Measurements from ENCODE around the gene VSIG8.

VSIG8 gene

GRCh38 chr1:159823406-159823805, 39.1 kb downstream of the VSIG8 start:
- DNase-seq (ENCODE audit: low read depth): no peak
- TF ChIP-seq POLR2A (IDR thresholded peaks at IDR 0.05; ENCODE audit: extremely low read depth, insufficient read length) (no peak), MAX (IDR thresholded peaks at IDR 0.05; ENCODE audit: low read depth, low read length) (no peak), MYC (IDR thresholded peaks at IDR 0.05; ENCODE audit: low read depth, low read length) (no peak), CTCF (IDR thresholded peaks at IDR 0.05; ENCODE audit: low read depth, low read length) (no peak)
- no peak overlapping the region for H3K4me3 ChIP-seq (ENCODE audit: low read depth, low read length)

- peak; percentile 42 for DNase-seq (ENCODE audit: low read depth)
- TF ChIP-seq POLR2A (IDR thresholded peaks at IDR 0.05; ENCODE audit: extremely low read depth, insufficient read length) (no peak), CTCF (IDR thresholded peaks at IDR 0.05; ENCODE audit: low read depth, low read length) (peak; percentile 43)
- H3K4me3 ChIP-seq (ENCODE audit: low read depth, low read length): no peak overlapping the region
These were observed 41.1 kb downstream of the VSIG8 start for GRCh38 chr1:159821171-159821867.

- no peak for TF ChIP-seq POLR2A (IDR thresholded peaks at IDR 0.05; ENCODE audit: extremely low read depth, insufficient read length)
- H3K4me3 ChIP-seq (ENCODE audit: low read depth, low read length): no peak overlapping the region
- no peak for DNase-seq (ENCODE audit: low read depth)
These were observed 45.0 kb downstream of the VSIG8 start for GRCh38 chr1:159817276-159818041.

- no peak for DNase-seq (ENCODE audit: low read depth)
- no peak for TF ChIP-seq CTCF (IDR thresholded peaks at IDR 0.05; ENCODE audit: low read depth, low read length)
- TF ChIP-seq MAX (IDR thresholded peaks at IDR 0.05; ENCODE audit: low read depth, low read length): no peak
- TF ChIP-seq MYC (IDR thresholded peaks at IDR 0.05; ENCODE audit: low read depth, low read length): no peak
- TF ChIP-seq POLR2A (IDR thresholded peaks at IDR 0.05; ENCODE audit: extremely low read depth, insufficient read length): no peak
- no peak overlapping the region for H3K4me3 ChIP-seq (ENCODE audit: low read depth, low read length)
These were observed 46.5 kb downstream of the VSIG8 start for GRCh38 chr1:159815926-159816325.

GRCh38 chr1:159804924-159805323, 57.5 kb downstream of the VSIG8 start:
- no peak for DNase-seq (ENCODE audit: low read depth)
- H3K4me3 ChIP-seq (ENCODE audit: low read depth, low read length): no peak overlapping the region
- no peak for TF ChIP-seq CTCF (IDR thresholded peaks at IDR 0.05; ENCODE audit: low read depth, low read length)
- no peak for TF ChIP-seq MYC (IDR thresholded peaks at IDR 0.05; ENCODE audit: low read depth, low read length)
- TF ChIP-seq MAX (IDR thresholded peaks at IDR 0.05; ENCODE audit: low read depth, low read length): no peak
